GM23248 (cell line): ENCODE measurements around the gene NAAA. TPM values are rescaled to one million over a fixed set of nuclear protein-coding genes. Genes with fewer than 3 reads are reported as not detected.

Experiments
- DNase-seq: peaks from one replicate; pipeline ENCODE4 v3.0.0-alpha.2; 2015
- H2AFZ ChIP-seq: fragments of 200-600 bp; sonication (generic); 2 replicates; pipeline ENCODE4 v1.6.1; 2016; ENCODE audit warnings: antibody characterized with exemption
- H3F3A ChIP-seq: fragments of 200-600 bp; sonication (generic); 2 replicates; pipeline ENCODE4 v1.6.1; 2016; ENCODE audit warnings: mild to moderate bottlenecking, antibody characterized with exemption, mixed run types; ENCODE audit not compliant: insufficient read depth
- H3K27ac ChIP-seq: fragments of 200-600 bp; sonication (generic); 2 replicates; pipeline ENCODE4 v1.5.1; 2016; ENCODE audit warnings: mild to moderate bottlenecking
- H3K27me3 ChIP-seq: fragments of 200-600 bp; sonication (generic); replicated peaks from 2 replicates; pipeline ENCODE4 v1.6.1; 2016; ENCODE audit warnings: mild to moderate bottlenecking; ENCODE audit not compliant: insufficient read depth
- H3K36me3 ChIP-seq: fragments of 200-600 bp; sonication (generic); 2 replicates; pipeline ENCODE4 v1.6.1; 2016; ENCODE audit warnings: low read depth, mild to moderate bottlenecking
- H3K4me1 ChIP-seq: fragments of 200-600 bp; sonication (generic); 2 replicates; pipeline ENCODE4 v1.6.1; 2016; ENCODE audit warnings: mild to moderate bottlenecking; ENCODE audit not compliant: insufficient read depth
- H3K4me2 ChIP-seq: fragments of 200-600 bp; sonication (generic); one replicate; pipeline ENCODE4 v1.6.1; 2016; ENCODE audit warnings: mild to moderate bottlenecking; ENCODE audit not compliant: unreplicated experiment
- H3K4me3 ChIP-seq: fragments of 200-600 bp; sonication (generic); 2 replicates; pipeline ENCODE4 v1.5.1; 2016; ENCODE audit warnings: mild to moderate bottlenecking
- H3K79me2 ChIP-seq: fragments of 200-600 bp; sonication (generic); 2 replicates; pipeline ENCODE4 v1.6.1; 2016; ENCODE audit warnings: mild to moderate bottlenecking; ENCODE audit not compliant: insufficient read depth
- H3K9ac ChIP-seq: fragments of 200-600 bp; sonication (generic); 2 replicates; pipeline ENCODE4 v1.6.1; 2016; ENCODE audit warnings: mild to moderate bottlenecking
- H3K9me2 ChIP-seq: fragments of 200-600 bp; sonication (generic); 2 replicates; pipeline ENCODE4 v1.6.1; 2016; ENCODE audit warnings: mixed run types, mild to moderate bottlenecking, moderate library complexity; ENCODE audit not compliant: insufficient read depth
- H3K9me3 ChIP-seq: fragments of 200-600 bp; sonication (generic); one replicate; pipeline ENCODE4 v1.6.1; 2017; ENCODE audit warnings: low read depth
- H4K20me1 ChIP-seq: fragments of 200-600 bp; sonication (generic); 2 replicates; pipeline ENCODE4 v1.6.0; 2016; ENCODE audit not compliant: insufficient read depth
- EZH2 ChIP-seq: fragments of 200-600 bp; sonication (generic); IDR thresholded peaks from 2 replicates; pipeline ENCODE4 v1.6.1; 2018; ENCODE audit warnings: antibody characterized with exemption, mild to moderate bottlenecking; ENCODE audit not compliant: insufficient read depth, poor library complexity, severe bottlenecking
- EZH2phosphoT487 ChIP-seq: fragments of 200-600 bp; sonication (generic); IDR thresholded peaks from 2 replicates; pipeline ENCODE4 v1.6.1; 2018; ENCODE audit warnings: antibody characterized with exemption, moderate library complexity, mild to moderate bottlenecking, low read depth; ENCODE audit not compliant: insufficient read depth
- WGBS, 2 experiments: methylation state at CpG; one replicate each; pipeline ENCODE4 v1.1.6; 2015 to 2017; ENCODE audit warnings: low lambda C conversion rate in 2 of 2, low coverage in 1 of 2; ENCODE audit errors: missing lambda C conversion rate in 2 of 2; 5-methylcytosine and 5-hydroxymethylcytosine counted together
- in situ Hi-C: fragments of 300-500 bp; cut with MboI; formaldehyde crosslinking; loops from 2 replicates; pipeline ENCODE4 v1.15.0; 2020
- polyA plus RNA-seq: library from polyadenylated mRNA; unstranded; fragments of >200 nt; fragmentation: Nextera tagmentation; extraction: Ambion mirVana; gene quantifications from 2 replicates; pipeline ENCODE4 v1.2.1, GENCODE V29; 2016
- total RNA-seq: library from RNA; depleted of rRNA; stranded (reverse); fragments of >200 nt; shearing (Covaris generic); gene quantifications from 2 replicates; pipeline ENCODE4 v1.2.3, GENCODE V29; 2014; rRNA removed

Gene NAAA
- total RNA-seq (45.1 and 56.4 TPM in 2 replicates), polyA plus RNA-seq (34.3 and 35.7 TPM in 2 replicates)

DNA sequence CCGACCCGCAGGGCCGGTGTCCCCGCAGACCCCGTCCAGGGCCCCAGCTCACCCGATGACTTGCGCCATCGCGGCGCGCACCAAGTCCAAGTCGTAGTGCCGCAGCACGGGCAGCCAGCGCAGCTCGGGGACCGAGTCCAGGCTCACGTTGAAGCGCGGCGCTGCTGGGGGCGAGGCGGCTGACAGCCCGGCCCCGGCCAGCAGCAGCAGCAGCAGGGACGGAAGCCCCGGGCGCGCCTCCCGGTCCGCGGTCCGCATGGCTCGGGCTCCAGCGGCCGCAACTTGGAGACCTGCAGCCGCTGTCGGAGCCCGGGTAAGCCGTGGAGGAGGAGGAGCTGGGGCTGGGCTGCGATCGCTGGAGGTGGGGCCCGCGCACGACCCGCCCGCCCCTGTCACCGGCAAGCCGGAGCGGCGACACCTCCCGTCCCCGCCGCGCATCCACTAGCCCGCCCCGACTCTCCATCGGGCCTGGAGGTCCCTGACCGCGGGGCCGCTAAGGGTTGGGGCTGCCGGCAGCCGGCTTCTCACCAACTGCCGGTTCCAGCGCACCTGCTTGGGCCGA, at the start of gene NAAA:
TSS of gene NAAA (minus strand) at position 322 of the 562 bp plus-strand sequence. CDS start at position 258, 64 bp downstream.
- WGBS, 2 experiments, result 4% methylated on average over 38 to 55 of the region's 66 CpGs

DNA sequence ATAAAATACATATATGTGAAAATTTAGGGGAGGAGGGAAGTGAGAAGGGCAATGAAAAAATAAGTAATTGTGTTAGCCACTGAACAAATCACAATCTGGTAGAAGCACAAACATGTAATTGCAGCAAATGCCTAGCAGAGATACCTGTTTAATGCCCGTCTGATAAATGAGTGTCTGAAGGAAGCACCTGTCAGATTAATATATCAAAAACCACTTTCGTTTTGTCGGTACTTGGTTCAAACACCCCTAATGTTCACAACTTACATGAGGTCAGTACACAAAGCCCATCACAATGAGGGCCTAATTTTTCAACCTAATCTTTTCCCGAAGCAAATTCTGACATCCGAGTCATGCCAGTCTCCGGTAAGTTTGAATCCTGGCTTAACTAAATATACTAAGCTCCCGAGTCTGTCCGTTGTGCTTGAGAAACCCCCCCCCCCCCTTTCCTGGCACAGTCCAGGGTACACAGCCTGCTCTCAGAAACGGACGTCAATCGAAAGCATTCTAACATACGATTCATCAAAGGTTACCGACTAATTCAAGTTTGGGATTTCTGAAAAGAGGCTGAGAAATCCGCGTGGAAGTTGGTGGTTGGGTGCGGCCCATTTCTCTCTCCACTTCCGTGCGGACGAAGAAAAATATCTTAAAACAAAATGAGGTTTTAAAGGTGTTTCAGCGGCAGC, 49.2 kb upstream of the NAAA start:
- H4K20me1 ChIP-seq, result no peaks in the 10 kb centered on the region; the same call in 1 of the 2 replicates
- H3K9me2 ChIP-seq, result no peaks in the 10 kb centered on the region
- DNase-seq, result peak; percentile 42
- TF ChIP-seq EZH2 (no peak), EZH2phosphoT487 (no peak)
- peak overlapping the region; percentile 89 for H3K9ac ChIP-seq
- H3K9me3 ChIP-seq, result no peaks in the 10 kb centered on the region
- H3K4me1 ChIP-seq, result peaks cover 24% of the 10 kb centered on the region
- peak overlapping the region; percentile 57 for H3K27ac ChIP-seq
- peak overlapping the region; percentile 91 for H3K4me2 ChIP-seq
- H3K27me3 ChIP-seq, result no peaks in the 10 kb centered on the region
- no peaks in the 10 kb centered on the region for H3K36me3 ChIP-seq
- 1% methylated on average over 19 to 20 of the region's 20 CpGs for WGBS, 2 experiments
- H3K4me3 ChIP-seq, result peak overlapping the region; percentile 88
- in situ Hi-C loops, result no loop called here
- peaks cover 65% of the 10 kb centered on the region for H3K79me2 ChIP-seq
- peak overlapping the region; percentile 99 for H2AFZ ChIP-seq
- peaks cover 15% of the 10 kb centered on the region for H3F3A ChIP-seq

More for the DNA sequence above, at the start of gene NAAA:
- Histone ChIP-seq H3K27ac (peak within 1 kb of the TSS; percentile 40), H3K9me2 (no peaks in the 10 kb centered on the region), H3F3A (peaks cover 19% of the 10 kb centered on the region), H3K36me3 (peaks cover 2% of the 10 kb centered on the region; the same call in 1 of the 2 replicates), H3K4me1 (no peaks in the 10 kb centered on the region), H3K79me2 (no peaks in the 10 kb centered on the region), H3K4me3 (peak within 1 kb of the TSS; percentile 84), H3K4me2 (peak within 1 kb of the TSS; percentile 80), H3K9me3 (no peaks in the 10 kb centered on the region), H3K27me3 (no peaks in the 10 kb centered on the region), H4K20me1 (no peaks in the 10 kb centered on the region), H2AFZ (peak within 1 kb of the TSS; percentile 93), H3K9ac (peak within 1 kb of the TSS; percentile 76)
- in situ Hi-C loops, result no loop called here
- TF ChIP-seq EZH2 (no peak), EZH2phosphoT487 (no peak)
- DNase-seq, result peak; percentile 81

DNA sequence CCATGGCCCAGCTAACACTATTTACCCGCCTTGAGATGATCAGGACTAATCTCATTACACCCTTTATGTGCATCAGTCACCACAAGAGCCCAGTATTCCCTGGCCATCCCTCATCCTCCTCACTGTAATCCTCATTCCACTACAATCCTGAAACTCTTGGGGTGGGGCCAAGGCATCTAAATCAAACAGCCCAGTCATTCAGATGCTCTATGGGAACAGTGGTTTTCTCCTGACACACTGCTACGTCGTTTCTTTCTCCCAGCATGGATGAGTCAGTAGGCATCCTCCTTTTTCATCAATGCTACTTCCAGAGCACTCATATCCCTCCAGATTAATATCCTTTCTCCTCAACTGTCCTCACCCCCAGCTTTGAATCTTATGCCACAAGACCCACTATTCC, 44.3 kb upstream of the NAAA start:
- Histone ChIP-seq H3K4me2 (peak overlapping the region; percentile 41), H3K27ac (peak overlapping the region; percentile 72), H4K20me1 (no peaks in the 10 kb centered on the region; the same call in 1 of the 2 replicates), H2AFZ (no peak overlapping the region), H3K36me3 (peaks cover 19% of the 10 kb centered on the region; the same call in 1 of the 2 replicates), H3F3A (peaks cover 15% of the 10 kb centered on the region), H3K9me3 (no peaks in the 10 kb centered on the region), H3K27me3 (no peaks in the 10 kb centered on the region), H3K9ac (peak overlapping the region; percentile 13), H3K4me3 (no peak overlapping the region), H3K4me1 (peaks cover 28% of the 10 kb centered on the region), H3K79me2 (peaks cover 100% of the 10 kb centered on the region), H3K9me2 (no peaks in the 10 kb centered on the region)
- TF ChIP-seq EZH2phosphoT487 (no peak), EZH2 (no peak)
- WGBS, 2 experiments, result 29 to 31% methylated on average over 3 of the region's 3 CpGs
- peak; percentile 96 for DNase-seq
- in situ Hi-C loops, result no loop called here

GRCh38 chr4:75980576-75980975, 39.8 kb upstream of the NAAA start:
- 0 out of 2 replicates have a peak, but pooled peaks cover 4% of the 10 kb centered on the region for H4K20me1 ChIP-seq
- no peak overlapping the region for H3K27ac ChIP-seq
- WGBS, 2 experiments, result 92 to 95% methylated on average over 4 of the region's 4 CpGs
- no peak overlapping the region for H3K4me3 ChIP-seq
- no peak overlapping the region for H3K9ac ChIP-seq
- H2AFZ ChIP-seq, result no peak overlapping the region
- H3K27me3 ChIP-seq, result no peaks in the 10 kb centered on the region
- in situ Hi-C loops, result no loop called here
- peaks cover 4% of the 10 kb centered on the region; the same call in 1 of the 2 replicates for H3F3A ChIP-seq
- no peaks in the 10 kb centered on the region for H3K9me2 ChIP-seq
- H3K79me2 ChIP-seq, result peaks cover 75% of the 10 kb centered on the region
- no peaks in the 10 kb centered on the region for H3K9me3 ChIP-seq
- H3K36me3 ChIP-seq, result peaks cover 54% of the 10 kb centered on the region
- DNase-seq, result no peak
- TF ChIP-seq EZH2phosphoT487 (no peak), EZH2 (no peak)
- H3K4me2 ChIP-seq, result no peak overlapping the region
- H3K4me1 ChIP-seq, result peaks cover 10% of the 10 kb centered on the region
